Heart right ventricle (tissue), 16 donors: ENCODE results near the gene PGRMC1. TPM values are rescaled to one million over a fixed set of nuclear protein-coding genes. Genes with fewer than 3 reads are reported as not detected.
"Not testable (repeated sequence)": the region's sequence is repeated elsewhere in the genome, so short reads cannot be mapped to it uniquely, and the experiment has no call there.

Experiments
- ATAC-seq, 8 donors: fragments of 200-7000 bp; cut with Tn5 transposase; one replicate each; pipeline ENCODE4 v1.9.1; 2020; ENCODE audit warnings: mild to moderate bottlenecking in 8 of 8, moderate library complexity in 8 of 8, moderate number of reproducible peaks in 1 of 8
- DNase-seq, 2 donors: peaks; one replicate each; pipeline ENCODE4 v3.0.0-alpha.2; 2020
- H3K27ac ChIP-seq, 10 donors: fragments of 200-600 bp; sonication (generic) in 2 of 10; one replicate each; pipeline versions ENCODE4 v1.5.0 to v1.8.0; 2020 to 2022; ENCODE audit warnings: mild to moderate bottlenecking in 3 of 10
- H3K27me3 ChIP-seq, 7 donors: fragments of 200-600 bp; one replicate each; pipeline ENCODE4 v1.8.0; 2021 to 2022; ENCODE audit warnings: mild to moderate bottlenecking in 2 of 7
- H3K36me3 ChIP-seq, 9 donors: fragments of 200-600 bp; sonication (generic) in 1 of 9; one replicate each; pipeline versions ENCODE4 v1.5.0 to v1.8.0; 2020 to 2022; ENCODE audit warnings: mild to moderate bottlenecking in 2 of 9
- H3K4me1 ChIP-seq, 9 donors: fragments of 200-600 bp; sonication (generic) in 1 of 9; one replicate each; pipeline versions ENCODE4 v1.5.0 to v1.8.0; 2020 to 2022; ENCODE audit warnings: mild to moderate bottlenecking in 4 of 9
- H3K4me3 ChIP-seq, 10 donors: fragments of 200-600 bp; sonication (generic) in 2 of 10; one replicate each; pipeline versions ENCODE4 v1.5.0 to v1.8.0; 2020 to 2022; ENCODE audit warnings: mild to moderate bottlenecking in 7 of 10, moderate library complexity in 2 of 10
- H3K9me3 ChIP-seq, 11 donors: fragments of 200-600 bp in 10 of 11; sonication (generic) in 2 of 11; one replicate each; pipeline versions ENCODE4 v1.5.0 to v1.8.0; 2013 to 2022; ENCODE audit warnings: mild to moderate bottlenecking in 2 of 11, control low read depth in 1 of 11, moderate library complexity in 1 of 11
- CTCF ChIP-seq, 9 donors: fragments of 200-600 bp; sonication (generic) in 2 of 9; IDR thresholded peaks; one replicate each; pipeline versions ENCODE4 v1.5.0 to v1.8.0; 2021 to 2022; ENCODE audit warnings: antibody characterized with exemption in 9 of 9, mild to moderate bottlenecking in 5 of 9, moderate library complexity in 1 of 9
- WGBS, 2 donors: extraction: QIAGEN DNeasy Blood & Tissue Kit; methylation state at CpG; one replicate each; pipeline ENCODE4 v1.1.7; 2013; ENCODE audit warnings: inconsistent platforms in 1 of 2; 5-methylcytosine and 5-hydroxymethylcytosine counted together
- intact Hi-C, 10 donors: fragments of 100-400 bp; cut with DNase I; formaldehyde crosslinking; loops; one replicate each; pipeline versions ENCODE4 v1.11.1 to v1.14.2; 2022
- polyA plus RNA-seq, 2 donors: library from polyadenylated mRNA; stranded (reverse); fragments of 200-250 nt; gene quantifications; one replicate each; pipeline ENCODE4 v1.2.3, GENCODE V29; 2013
- total RNA-seq, 10 donors: library from RNA; stranded (reverse); fragmentation: NEBNext Ultra II Directional in 3 of 10; extraction: Animal tissue kit (Norgen Biotek cat#: 25700) in 3 of 10; gene quantifications; one replicate each; pipeline versions ENCODE4 v1.2.1 to v1.2.4, GENCODE V29; 2021 to 2023
- donor health status: Arrhythmogenic right ventricular cardiomyopathy.
- donor health status: ischemic (EF 13 %, LVEDD 7.1; RV severe dilation, severe dysfunction).
- donor health status: healthy with polysubstance abuse.
- donor health status: DM: no; HTN: yes; CAD: no.
- donor health status: DM: no; HTN: no; CAD: no.
- donor health status: ischemic (EF 25% LVEDD 6.9; RV normal size, moderate dysfunction).
- donor health status: ischemic (EF 25% LVEDD 5.7; RV mildly dilated, moderate dysfunction).
- donor health status: healthy.
- donor health status: DM: yes; HTN: yes; CAD: no.
- donor health status: Ischemic cardiomyopathy.
- donor health status: ischemic (EF 35%, LVEDD 5.7; RV mildly dilated, moderate dysfunction).
- donor health status: nonischemic (EF 11% LVEDD 7.7; RV severe dilation, severe dysfunction).
- donor health status: DM: yes; HTN: yes; CAD: no.
- donor health status: PGD.
- donor health status: ischemic (EF 29% LVEDD 5.4; RV normal size, mild dysfunction).
- donor health status: nonischemic (EF 23%, LVEDD 6.1; RV moderate dilation, normal function).

Gene PGRMC1
- total and polyA plus RNA-seq, 12 donors = 11.5 to 33.1 (median 15.4) TPM

- WGBS, 2 donors = 80 to 84% methylated on average over 3 of the region's 3 CpGs
- Histone ChIP-seq H3K36me3 (peaks cover 0 to 29% (median 0%) of the 10 kb centered on the region in 9 donors), H3K27me3 (peaks cover 0 to 12% (median 0%) of the 10 kb centered on the region in 7 donors), H3K27ac (no peak overlapping the region), H3K4me1 (no peaks in the 10 kb centered on the region), H3K4me3 (no peak overlapping the region), H3K9me3 (no peaks in the 10 kb centered on the region)
- TF ChIP-seq CTCF (IDR thresholded peaks at IDR 0.05) = no peak
- intact Hi-C loops = no loop called here
- no peak for DNase-seq
- no peak for ATAC-seq
These were observed 13.8 kb downstream of the PGRMC1 start for GRCh38 chrX:119249891-119250290.

- ATAC-seq = no peak
- 91 to 93% methylated on average over 4 of the region's 4 CpGs for WGBS, 2 donors
These were observed 15.3 kb downstream of the PGRMC1 start for GRCh38 chrX:119251386-119251785.

DNA sequence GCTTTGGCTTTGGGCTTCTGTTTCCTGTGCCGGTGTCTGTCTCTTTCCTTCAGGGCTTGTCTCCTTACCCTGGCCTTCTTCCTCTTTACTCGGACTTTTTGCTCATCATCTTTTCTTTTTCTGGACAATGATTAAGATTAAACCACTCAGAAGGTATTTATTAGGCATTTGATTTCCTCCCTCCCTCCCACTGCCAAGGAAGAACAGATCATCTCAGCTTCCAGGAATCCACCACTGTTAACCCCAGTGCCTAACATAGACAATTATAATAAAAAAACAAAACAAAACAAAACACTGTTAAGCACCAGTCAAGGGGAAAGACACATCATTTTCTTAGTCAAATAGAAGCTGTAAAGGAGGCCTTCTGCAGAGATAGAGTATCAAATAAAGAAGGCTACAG, 16.6 kb downstream of the PGRMC1 start:
- Histone ChIP-seq H3K36me3 (peaks cover 0 to 8% (median 0%) of the 10 kb centered on the region in 9 donors), H3K4me1 (no peaks in the 10 kb centered on the region), H3K27ac (no peak overlapping the region), H3K9me3 (no peaks in the 10 kb centered on the region), H3K4me3 (no peak overlapping the region), H3K27me3 (peaks cover 0 to 21% (median 0%) of the 10 kb centered on the region in 7 donors)
- TF ChIP-seq CTCF (IDR thresholded peaks at IDR 0.05) = no peak
- intact Hi-C loops = no loop called here
- 50 to 66% methylated on average over 2 of the region's 2 CpGs for WGBS, 2 donors
- ATAC-seq (no peak), DNase-seq (no peak)

More at GRCh38 chrX:119251386-119251785, 15.3 kb downstream of the PGRMC1 start:
- H3K4me3 ChIP-seq = no peak overlapping the region
- H3K4me1 ChIP-seq = no peaks in the 10 kb centered on the region
- peaks cover 0 to 17% (median 0%) of the 10 kb centered on the region in 9 donors for H3K36me3 ChIP-seq
- H3K27me3 ChIP-seq = peaks cover 0 to 12% (median 0%) of the 10 kb centered on the region in 7 donors
- H3K27ac ChIP-seq = no peak overlapping the region
- no peaks in the 10 kb centered on the region for H3K9me3 ChIP-seq
- no peak for TF ChIP-seq CTCF (IDR thresholded peaks at IDR 0.05)
- intact Hi-C loops = no loop called here
- DNase-seq = no peak

- 13 to 18% methylated on average over 5 of the region's 5 CpGs for WGBS, 2 donors
- ATAC-seq (no peak), DNase-seq (peak in 1 of 2 donors; percentile 3)
- H3K4me1 ChIP-seq = peaks cover 0 to 4% (median 0%) of the 10 kb centered on the region in 9 donors
- no peaks in the 10 kb centered on the region for H3K36me3 ChIP-seq
- H3K9me3 ChIP-seq = no peaks in the 10 kb centered on the region
- H3K27me3 ChIP-seq = peaks cover 0 to 65% (median 0%) of the 10 kb centered on the region in 7 donors
- TF ChIP-seq CTCF (IDR thresholded peaks at IDR 0.05) = peak; percentile 13 to 69 (median 61)
- intact Hi-C loops = loop anchor here in 1 of 10 donors (2.0 kb wide), 1 partner anchor 148 kb away; no protein-coding TSS in a partner anchor
- no peak overlapping the region for H3K4me3 ChIP-seq
- H3K27ac ChIP-seq = no peak overlapping the region
These were observed 30.4 kb downstream of the PGRMC1 start for GRCh38 chrX:119266364-119266995.

DNA sequence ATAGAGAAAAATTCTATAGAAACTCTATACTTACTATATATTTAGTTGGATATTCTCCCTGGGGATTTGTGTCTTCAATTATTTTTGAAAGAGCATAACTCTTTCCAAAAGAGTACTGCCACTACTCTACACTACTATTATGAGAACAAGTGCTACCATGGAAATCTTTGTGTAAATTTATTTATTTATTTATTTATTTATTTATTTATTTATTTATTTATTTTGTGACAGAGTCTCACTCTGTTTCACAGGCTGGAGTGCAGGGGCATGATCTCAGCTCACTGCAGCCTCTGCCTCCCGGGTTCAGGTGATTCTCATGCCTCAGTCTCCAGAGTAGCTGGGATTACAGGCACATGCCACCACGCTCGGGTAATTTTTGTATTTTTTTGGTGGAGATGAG, 31.0 kb downstream of the PGRMC1 start:
- DNase-seq, H3K9me3 ChIP-seq, H3K27ac ChIP-seq, ATAC-seq, H3K4me1 ChIP-seq, H3K36me3 ChIP-seq, H3K4me3 ChIP-seq: not testable (repeated sequence)
- intact Hi-C loops = loop anchor here in 1 of 10 donors (2.0 kb wide), 1 partner anchor 148 kb away; no protein-coding TSS in a partner anchor
- peaks cover 0 to 58% (median 0%) of the 10 kb centered on the region in 7 donors for H3K27me3 ChIP-seq
- 95 to 100% methylated on average over 3 of the region's 3 CpGs for WGBS, 2 donors
